ENCODE results near the gene LIFR.

- TF ChIP-seq POLR2A (IDR thresholded peaks at IDR 0.05) (no peak), CTCF (IDR thresholded peaks at IDR 0.05) (no peak)
Observed at GRCh38 chr5:38458174-38458573, 98.3 kb downstream of the LIFR start.
